Measurements from ENCODE around the gene TMSB4X. TPM values are rescaled to one million over a fixed set of nuclear protein-coding genes. Genes with fewer than 3 reads are reported as not detected.

The TMSB4X gene
- polyA plus RNA-seq, 1 donor (not counting 4 experiments of a cell fraction or from before 2014, with no cell fraction given), result 2,500 TPM

- TF ChIP-seq CTCF (optimal IDR thresholded peaks at IDR 0.05 in 1 of 3, IDR thresholded peaks at IDR 0.05 in 1 of 3, conservative IDR thresholded peaks at IDR 0.05 in 1 of 3; ENCODE audit: extremely low read depth in 1 of 3, insufficient read depth in 2 of 3, low read length in 3 of 3), result no peak
- no peak for TF ChIP-seq EZH2 (IDR thresholded peaks at IDR 0.05; ENCODE audit: low read length)
- dilution Hi-C loops (cut with MboI; ENCODE audit: extremely low pct_ligation_motif_present, low sequenced_read_pairs), result no loop called here
Observed at GRCh38 chrX:12954376-12954775, 20.5 kb upstream of the TMSB4X start.

DNA sequence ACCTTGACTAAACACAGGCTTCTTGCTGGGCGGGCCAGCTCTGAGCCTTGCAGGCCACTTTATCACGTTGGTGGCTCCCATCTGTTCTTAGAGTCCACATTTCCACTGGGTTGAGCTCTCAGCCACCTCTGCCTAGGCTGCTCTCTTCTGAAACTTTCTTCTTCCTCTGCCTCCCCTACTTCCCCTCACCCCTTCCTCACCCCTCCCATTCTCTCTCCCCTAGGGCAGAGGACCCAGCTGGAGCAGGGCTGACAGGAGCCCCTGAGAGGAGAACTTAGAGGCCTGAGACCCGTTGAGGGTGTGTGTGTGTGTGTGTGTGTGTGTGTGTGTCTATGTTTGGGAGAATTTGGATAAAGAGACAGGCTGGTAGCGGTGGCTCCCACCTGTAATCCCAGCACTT is 19.9 kb upstream of the TMSB4X start:
- Histone ChIP-seq H3K9me3 (ENCODE audit: control insufficient read depth, low read depth, low read length) (no peaks in the 10 kb centered on the region), H3K4me2 (ENCODE audit: control insufficient read depth, extremely low read depth, insufficient read depth, low read depth, low read length) (no peak overlapping the region), H2AFZ (ENCODE audit: control insufficient read depth, low read length) (no peak overlapping the region), H3K27me3 (ENCODE audit: control insufficient read depth, extremely low read depth, insufficient read depth, low read length) (no peaks in the 10 kb centered on the region), H3K36me3 (ENCODE audit: control insufficient read depth in 2 of 2, extremely low read depth in 1 of 2, insufficient read depth in 2 of 2, low read length in 2 of 2) (no peaks in the 10 kb centered on the region), H3K4me1 (ENCODE audit: control insufficient read depth, extremely low read depth, insufficient read depth, low read length) (peaks cover 21% of the 10 kb centered on the region), H3K9me1 (ENCODE audit: control insufficient read depth, extremely low read depth, insufficient read depth, low read length) (no peaks in the 10 kb centered on the region), H3K79me2 (ENCODE audit: control insufficient read depth, insufficient read depth, low read length) (no peaks in the 10 kb centered on the region), H3K4me3 (ENCODE audit: control insufficient read depth in 2 of 3, extremely low read depth in 1 of 3, insufficient read depth in 2 of 3, low read depth in 1 of 3, low read length in 3 of 3) (no peak overlapping the region), H4K20me1 (ENCODE audit: control insufficient read depth, extremely low read depth, insufficient read depth, low read length) (no peaks in the 10 kb centered on the region), H3K9ac (ENCODE audit: control insufficient read depth, extremely low read depth, insufficient read depth, low read length) (no peak overlapping the region), H3K27ac (ENCODE audit: control insufficient read depth, insufficient read depth, low read length) (no peak overlapping the region)
- TF ChIP-seq EZH2 (IDR thresholded peaks at IDR 0.05; ENCODE audit: low read length), result no peak
- TF ChIP-seq CTCF (optimal IDR thresholded peaks at IDR 0.05 in 1 of 3, IDR thresholded peaks at IDR 0.05 in 1 of 3, conservative IDR thresholded peaks at IDR 0.05 in 1 of 3; ENCODE audit: extremely low read depth in 1 of 3, insufficient read depth in 2 of 3, low read length in 3 of 3), result no peak
- no peak for FAIRE-seq
- DNase-seq (ENCODE audit: low read depth, low spot score), result no peak
- dilution Hi-C loops (cut with MboI; ENCODE audit: extremely low pct_ligation_motif_present, low sequenced_read_pairs), result no loop called here

More at GRCh38 chrX:12954376-12954775, 20.5 kb upstream of the TMSB4X start:
- Histone ChIP-seq H3K4me1 (ENCODE audit: control insufficient read depth, extremely low read depth, insufficient read depth, low read length) (peaks cover 21% of the 10 kb centered on the region), H3K27me3 (ENCODE audit: control insufficient read depth, extremely low read depth, insufficient read depth, low read length) (no peaks in the 10 kb centered on the region), H3K79me2 (ENCODE audit: control insufficient read depth, insufficient read depth, low read length) (no peaks in the 10 kb centered on the region), H3K36me3 (ENCODE audit: control insufficient read depth in 2 of 2, extremely low read depth in 1 of 2, insufficient read depth in 2 of 2, low read length in 2 of 2) (no peaks in the 10 kb centered on the region), H3K9me3 (ENCODE audit: control insufficient read depth, low read depth, low read length) (no peaks in the 10 kb centered on the region), H3K9me1 (ENCODE audit: control insufficient read depth, extremely low read depth, insufficient read depth, low read length) (no peaks in the 10 kb centered on the region), H3K9ac (ENCODE audit: control insufficient read depth, extremely low read depth, insufficient read depth, low read length) (no peak overlapping the region), H3K4me3 (ENCODE audit: control insufficient read depth in 2 of 3, extremely low read depth in 1 of 3, insufficient read depth in 2 of 3, low read depth in 1 of 3, low read length in 3 of 3) (no peak overlapping the region), H3K4me2 (ENCODE audit: control insufficient read depth, extremely low read depth, insufficient read depth, low read depth, low read length) (no peak overlapping the region), H4K20me1 (ENCODE audit: control insufficient read depth, extremely low read depth, insufficient read depth, low read length) (no peaks in the 10 kb centered on the region), H3K27ac (ENCODE audit: control insufficient read depth, insufficient read depth, low read length) (no peak overlapping the region), H2AFZ (ENCODE audit: control insufficient read depth, low read length) (no peak overlapping the region)
- FAIRE-seq (no peak), DNase-seq (ENCODE audit: low read depth, low spot score) (no peak)
